ENCODE data around the gene CDK19.

Gene CDK19

DNA sequence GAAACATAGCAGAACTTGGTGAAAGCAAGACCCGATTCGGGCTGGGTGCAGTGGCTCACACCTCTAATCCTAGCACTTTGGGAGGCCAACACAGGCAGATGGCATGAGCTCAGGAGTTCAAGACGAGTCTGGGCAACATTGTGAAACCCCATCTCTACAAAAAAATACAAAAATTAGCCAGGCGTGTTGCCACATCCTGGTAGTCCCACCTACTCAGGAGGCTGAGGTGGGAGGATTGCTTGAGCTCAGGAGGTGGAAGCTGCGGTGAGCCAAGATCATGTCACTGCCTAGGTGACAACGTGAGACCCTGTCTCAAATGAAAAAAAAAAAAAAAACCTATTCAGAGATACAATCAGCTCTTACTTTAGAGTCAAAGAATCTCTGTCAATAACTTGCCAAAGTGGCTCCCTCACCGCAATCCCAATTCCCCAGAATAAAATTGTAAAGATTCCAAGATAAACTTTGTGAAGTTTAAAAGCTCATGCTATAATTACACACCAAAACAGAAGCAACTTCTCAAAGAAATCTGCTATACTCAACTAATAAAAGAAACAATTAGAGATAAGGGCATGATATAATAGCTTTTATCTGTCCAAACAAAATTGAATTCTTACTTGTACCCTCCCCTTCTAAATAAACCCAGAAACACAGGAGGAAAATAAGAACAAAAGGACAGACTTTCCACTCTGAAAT, 33.6 kb downstream of the CDK19 start:
- no peak for TF ChIP-seq CTCF (IDR thresholded peaks at IDR 0.05; ENCODE audit: insufficient read depth, low read depth, low read length, missing control alignments)
- H3K4me3 ChIP-seq (ENCODE audit: low read length): no peak overlapping the region
- peak; percentile 8 for DNase-seq (ENCODE audit: low read depth)

DNA sequence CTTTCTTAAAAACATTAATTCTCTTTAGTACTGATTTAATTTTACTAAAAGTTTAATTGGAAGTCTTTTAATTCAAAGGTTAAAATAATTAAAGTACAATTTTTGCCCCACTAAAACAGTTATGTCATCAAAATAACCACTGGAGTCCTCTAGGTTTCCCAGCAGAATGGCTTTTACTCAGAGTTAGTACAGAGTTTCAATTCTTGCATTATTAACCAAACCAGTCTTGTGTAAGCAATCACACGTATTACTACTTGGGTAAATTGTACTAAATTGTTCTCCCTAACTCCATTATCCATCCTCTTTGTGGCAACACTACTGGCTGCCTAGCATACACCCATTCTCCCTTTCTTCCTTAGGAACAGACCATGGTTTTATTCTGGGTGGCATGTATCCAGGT, 36.9 kb downstream of the CDK19 start:
- no peak overlapping the region for H3K4me3 ChIP-seq (ENCODE audit: low read length)
- DNase-seq (ENCODE audit: low read depth): no peak
- no peak for TF ChIP-seq CTCF (IDR thresholded peaks at IDR 0.05; ENCODE audit: insufficient read depth, low read depth, low read length, missing control alignments)

DNA sequence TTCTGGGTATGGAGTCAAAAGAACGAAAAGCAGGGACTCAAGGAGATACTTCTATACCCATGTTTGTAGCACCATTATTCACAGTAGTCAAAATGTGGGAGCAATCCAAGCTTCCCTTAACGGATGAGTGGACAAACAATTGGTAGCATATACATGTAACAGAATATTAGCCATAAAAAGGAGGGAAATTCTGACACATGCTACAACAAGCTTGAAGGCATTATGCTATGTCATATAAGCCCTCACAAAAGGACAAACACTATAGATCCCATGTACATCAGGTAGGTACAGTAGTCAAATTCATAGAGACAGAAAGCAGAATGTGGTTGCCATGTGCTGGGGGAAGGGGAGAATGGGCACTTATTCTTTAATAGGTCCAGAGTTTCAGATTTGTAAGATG, 37.6 kb downstream of the CDK19 start:
- no peak overlapping the region for H3K4me3 ChIP-seq (ENCODE audit: low read length)
- TF ChIP-seq CTCF (IDR thresholded peaks at IDR 0.05; ENCODE audit: insufficient read depth, low read depth, low read length, missing control alignments): no peak
- DNase-seq (ENCODE audit: low read depth): no peak

- no peak overlapping the region for H3K4me3 ChIP-seq (ENCODE audit: low read length)
- DNase-seq (ENCODE audit: low read depth): no peak
- TF ChIP-seq CTCF (IDR thresholded peaks at IDR 0.05; ENCODE audit: insufficient read depth, low read depth, low read length, missing control alignments): no peak
Measured at GRCh38 chr6:110776413-110776812, 38.9 kb downstream of the CDK19 start.

- TF ChIP-seq CTCF (IDR thresholded peaks at IDR 0.05; ENCODE audit: insufficient read depth, low read depth, low read length, missing control alignments): no peak
- DNase-seq (ENCODE audit: low read depth): no peak
- H3K4me3 ChIP-seq (ENCODE audit: low read length): no peak overlapping the region
Measured at GRCh38 chr6:110769923-110770322, 45.3 kb downstream of the CDK19 start.

DNA sequence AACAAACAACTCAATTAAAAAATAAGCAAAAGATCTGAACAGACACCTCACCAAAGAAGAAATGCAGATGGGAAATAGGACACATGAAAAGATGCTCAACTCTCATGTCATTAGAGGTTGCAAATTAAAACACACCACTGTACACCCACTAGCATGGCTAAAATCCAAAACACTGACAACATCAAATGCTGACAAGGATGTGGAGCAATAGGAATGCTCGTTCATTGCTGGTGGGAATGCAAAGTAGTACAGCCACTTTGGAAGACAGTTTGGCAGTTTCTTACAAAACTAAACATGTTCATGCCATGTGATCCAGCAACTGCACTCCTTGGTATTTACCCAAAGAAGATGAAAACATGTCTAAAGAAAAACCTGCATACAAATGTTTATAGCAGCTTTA, 47.2 kb downstream of the CDK19 start:
- TF ChIP-seq CTCF (IDR thresholded peaks at IDR 0.05; ENCODE audit: insufficient read depth, low read depth, low read length, missing control alignments): no peak
- no peak for DNase-seq (ENCODE audit: low read depth)
- no peak overlapping the region for H3K4me3 ChIP-seq (ENCODE audit: low read length)

GRCh38 chr6:110761371-110761770, 53.9 kb downstream of the CDK19 start:
- TF ChIP-seq CTCF (IDR thresholded peaks at IDR 0.05; ENCODE audit: insufficient read depth, low read depth, low read length, missing control alignments): no peak
- no peak overlapping the region for H3K4me3 ChIP-seq (ENCODE audit: low read length)
- no peak for DNase-seq (ENCODE audit: low read depth)

Data from epithelial cell of esophagus (primary cell).